Measurements from ENCODE around the gene DNAH17. TPM values are rescaled to one million over a fixed set of nuclear protein-coding genes. Genes with fewer than 3 reads are reported as not detected.

Gene DNAH17
- total and polyA plus RNA-seq, 2 donors (not counting 3 experiments of a cell fraction or from before 2014, with no cell fraction given), result not detected

GRCh38 chr17:78458091-78458490, 119.1 kb downstream of the DNAH17 start:
- no peaks in the 10 kb centered on the region for H3K9me3 ChIP-seq (replicated peaks; ENCODE audit: control insufficient read depth, insufficient read depth, low read length)
- H3K9me1 ChIP-seq (replicated peaks; ENCODE audit: control insufficient read depth, extremely low read depth, insufficient read depth, low read length), result no peaks in the 10 kb centered on the region
- no peak for FAIRE-seq
- ChIA-PET CTCF (interaction anchor here (0.8 to 0.9 kb wide), 2 partner anchors 13 to 23 kb away, joined by 3 read pairs; no protein-coding TSS in a partner anchor), POLR2A (no interaction called here)
- H2AFZ ChIP-seq (ENCODE audit: low read depth, low read length), result no peak overlapping the region
- H3K4me2 ChIP-seq (ENCODE audit: insufficient read depth, low read length), result no peak overlapping the region
- no peaks in the 10 kb centered on the region for H3K4me1 ChIP-seq (ENCODE audit: control insufficient read depth, extremely low read depth, insufficient read depth, low read length)
- no peak for DNase-seq (ENCODE audit: low read depth, low spot score)
- no peak overlapping the region for H3K9ac ChIP-seq (replicated peaks; ENCODE audit: extremely low read depth, insufficient read depth, low read length)
- BruUV-seq (replicated peaks), result no TSS peak
- dilution Hi-C loops (cut with MboI; ENCODE audit: extremely low pct_ligation_motif_present, low sequenced_read_pairs) (no loop called here), intact Hi-C loops (cut with micrococcal nuclease) (no loop called here)
- H3K27me3 ChIP-seq (ENCODE audit: control insufficient read depth in 2 of 2, insufficient read depth in 2 of 2, low read length in 2 of 2), result no peaks in the 10 kb centered on the region
- H3K36me3 ChIP-seq (ENCODE audit: control insufficient read depth in 2 of 2, extremely low read depth in 1 of 2, insufficient read depth in 2 of 2, low read length in 2 of 2), result no peaks in the 10 kb centered on the region
- TF ChIP-seq FOS (IDR thresholded peaks at IDR 0.05; ENCODE audit: borderline replicate concordance, insufficient read depth, low read length), result no peak
- TF ChIP-seq GATA2 (IDR thresholded peaks at IDR 0.05; ENCODE audit: insufficient read depth, insufficient read length, low read depth, low read length), result no peak
- no peak for TF ChIP-seq POLR2A (IDR thresholded peaks at IDR 0.05; ENCODE audit: low read depth, low read length)
- TF ChIP-seq, protein P1, sequence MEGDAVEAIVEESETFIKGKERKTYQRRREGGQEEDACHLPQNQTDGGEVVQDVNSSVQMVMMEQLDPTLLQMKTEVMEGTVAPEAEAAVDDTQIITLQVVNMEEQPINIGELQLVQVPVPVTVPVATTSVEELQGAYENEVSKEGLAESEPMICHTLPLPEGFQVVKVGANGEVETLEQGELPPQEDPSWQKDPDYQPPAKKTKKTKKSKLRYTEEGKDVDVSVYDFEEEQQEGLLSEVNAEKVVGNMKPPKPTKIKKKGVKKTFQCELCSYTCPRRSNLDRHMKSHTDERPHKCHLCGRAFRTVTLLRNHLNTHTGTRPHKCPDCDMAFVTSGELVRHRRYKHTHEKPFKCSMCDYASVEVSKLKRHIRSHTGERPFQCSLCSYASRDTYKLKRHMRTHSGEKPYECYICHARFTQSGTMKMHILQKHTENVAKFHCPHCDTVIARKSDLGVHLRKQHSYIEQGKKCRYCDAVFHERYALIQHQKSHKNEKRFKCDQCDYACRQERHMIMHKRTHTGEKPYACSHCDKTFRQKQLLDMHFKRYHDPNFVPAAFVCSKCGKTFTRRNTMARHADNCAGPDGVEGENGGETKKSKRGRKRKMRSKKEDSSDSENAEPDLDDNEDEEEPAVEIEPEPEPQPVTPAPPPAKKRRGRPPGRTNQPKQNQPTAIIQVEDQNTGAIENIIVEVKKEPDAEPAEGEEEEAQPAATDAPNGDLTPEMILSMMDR (IDR thresholded peaks at IDR 0.05; ENCODE audit: extremely low read depth in 1 of 2, insufficient read depth in 1 of 2, low read depth in 1 of 2, low read length in 2 of 2), result no peak
- TF ChIP-seq POLR2AphosphoS5 (IDR thresholded peaks at IDR 0.05; ENCODE audit: insufficient read depth, low read depth, low read length), result no peak
- TF ChIP-seq MAX (IDR thresholded peaks at IDR 0.05; ENCODE audit: insufficient read depth, insufficient read length), result no peak
- no peak for TF ChIP-seq JUN (IDR thresholded peaks at IDR 0.05; ENCODE audit: borderline replicate concordance, insufficient read depth, insufficient read length, low read depth)
- no peak for TF ChIP-seq MYC (IDR thresholded peaks at IDR 0.05; ENCODE audit: low read depth, low read length)
- no peak for TF ChIP-seq EZH2 (IDR thresholded peaks at IDR 0.05; ENCODE audit: borderline replicate concordance, low read depth, low read length, severe bottlenecking)
- no peaks in the 10 kb centered on the region for H4K20me1 ChIP-seq (replicated peaks; ENCODE audit: control insufficient read depth, extremely low read depth, insufficient read depth, low read length)
- no peak overlapping the region for H3K4me3 ChIP-seq (replicated peaks in 1 of 3; ENCODE audit: insufficient read depth in 1 of 3, low read depth in 1 of 3, low read length in 3 of 3)
- H3K79me2 ChIP-seq (ENCODE audit: control insufficient read depth, insufficient read depth, low read length), result no peaks in the 10 kb centered on the region
- H3K27ac ChIP-seq (ENCODE audit: insufficient read depth, low read depth, low read length), result no peak overlapping the region

Measured in endothelial cell of umbilical vein (primary cell).